Measurements from ENCODE around the gene PDCD1.
"Not testable (repeated sequence)": the region's sequence is repeated elsewhere in the genome, so short reads cannot be mapped to it uniquely, and the experiment has no call there.

DNA sequence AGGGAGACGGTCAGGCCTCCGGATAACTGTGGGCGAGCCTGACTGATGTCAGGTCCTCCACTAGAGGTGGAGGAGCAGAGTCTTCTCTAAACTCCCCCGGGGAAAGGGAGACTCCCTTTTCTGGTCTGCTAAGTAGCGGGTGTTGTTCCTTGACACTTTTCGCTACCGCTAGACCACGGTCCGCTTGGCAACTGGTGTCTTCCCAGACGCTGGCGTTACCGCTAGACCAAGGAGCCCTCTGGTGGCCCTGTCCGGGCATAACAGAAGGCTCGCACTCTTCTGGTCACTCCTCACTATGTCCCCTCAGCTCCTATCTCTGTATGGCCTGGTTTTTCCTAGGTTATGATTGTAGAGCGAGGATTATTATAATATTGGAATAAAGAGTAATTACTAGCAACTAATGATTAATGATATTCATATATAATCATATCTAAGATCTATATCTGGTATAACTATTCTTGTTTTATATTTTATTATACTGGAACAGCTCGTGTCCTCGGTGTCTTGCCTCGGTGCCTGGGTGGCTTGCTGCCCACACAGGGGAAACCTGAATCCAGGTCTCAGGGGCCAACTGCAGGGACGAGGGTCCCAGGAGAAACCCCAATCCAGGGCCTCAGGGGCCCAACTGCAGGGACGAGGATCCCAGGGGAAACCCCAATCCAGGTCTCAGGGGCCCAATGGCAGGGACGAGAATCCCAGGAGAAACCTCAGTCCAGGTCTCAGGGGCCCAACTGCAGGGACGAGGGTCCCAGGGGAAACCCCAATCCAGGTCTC is 17.2 kb upstream of the PDCD1 start:
- TF ChIP-seq EZH2 (IDR thresholded peaks at IDR 0.05; ENCODE audit: borderline replicate concordance, control insufficient read depth, low read depth, low read length) = not testable (repeated sequence)
- TF ChIP-seq, protein P1, sequence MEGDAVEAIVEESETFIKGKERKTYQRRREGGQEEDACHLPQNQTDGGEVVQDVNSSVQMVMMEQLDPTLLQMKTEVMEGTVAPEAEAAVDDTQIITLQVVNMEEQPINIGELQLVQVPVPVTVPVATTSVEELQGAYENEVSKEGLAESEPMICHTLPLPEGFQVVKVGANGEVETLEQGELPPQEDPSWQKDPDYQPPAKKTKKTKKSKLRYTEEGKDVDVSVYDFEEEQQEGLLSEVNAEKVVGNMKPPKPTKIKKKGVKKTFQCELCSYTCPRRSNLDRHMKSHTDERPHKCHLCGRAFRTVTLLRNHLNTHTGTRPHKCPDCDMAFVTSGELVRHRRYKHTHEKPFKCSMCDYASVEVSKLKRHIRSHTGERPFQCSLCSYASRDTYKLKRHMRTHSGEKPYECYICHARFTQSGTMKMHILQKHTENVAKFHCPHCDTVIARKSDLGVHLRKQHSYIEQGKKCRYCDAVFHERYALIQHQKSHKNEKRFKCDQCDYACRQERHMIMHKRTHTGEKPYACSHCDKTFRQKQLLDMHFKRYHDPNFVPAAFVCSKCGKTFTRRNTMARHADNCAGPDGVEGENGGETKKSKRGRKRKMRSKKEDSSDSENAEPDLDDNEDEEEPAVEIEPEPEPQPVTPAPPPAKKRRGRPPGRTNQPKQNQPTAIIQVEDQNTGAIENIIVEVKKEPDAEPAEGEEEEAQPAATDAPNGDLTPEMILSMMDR (IDR thresholded peaks at IDR 0.05 in 2 of 3, conservative IDR thresholded peaks at IDR 0.05 in 1 of 3; ENCODE audit: control insufficient read depth in 2 of 3, extremely low read depth in 1 of 3, insufficient read depth in 1 of 3, low read depth in 3 of 3, low read length in 3 of 3) = peak; percentile 2 to 38 (median 31); a peak in 2 of 6 replicates
- TF ChIP-seq, protein P2, sequence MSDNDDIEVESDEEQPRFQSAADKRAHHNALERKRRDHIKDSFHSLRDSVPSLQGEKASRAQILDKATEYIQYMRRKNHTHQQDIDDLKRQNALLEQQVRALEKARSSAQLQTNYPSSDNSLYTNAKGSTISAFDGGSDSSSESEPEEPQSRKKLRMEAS (IDR thresholded peaks at IDR 0.05; ENCODE audit: low read depth, low read length) = not testable (repeated sequence)
